ENCODE results near the gene ZYX. TPM values are rescaled to one million over a fixed set of nuclear protein-coding genes. Genes with fewer than 3 reads are reported as not detected.

Gene ZYX
- polyA plus RNA-seq, 4 donors, result 80.4 to 137 (median 93.0) TPM

- DNase-seq (ENCODE audit: low read depth in 4 of 4, low spot score in 3 of 4), result no peak
Measured at GRCh38 chr7:143362131-143363015, 18.8 kb upstream of the ZYX start, which contains the start of gene FAM131B. TSS of gene FAM131B (minus strand) at chr7:143362713. CDS start at chr7:143362603, 110 bp downstream.

GRCh38 chr7:143363016-143363937 is 17.9 kb upstream of the ZYX start:
- no peak for DNase-seq (ENCODE audit: low read depth in 4 of 4, low spot score in 3 of 4)

- no peak for DNase-seq (ENCODE audit: low read depth in 4 of 4, low spot score in 3 of 4)
Measured at GRCh38 chr7:143367972-143368371, 13.2 kb upstream of the ZYX start.

- DNase-seq (ENCODE audit: low read depth in 4 of 4, low spot score in 3 of 4), result no peak
Measured at GRCh38 chr7:143368387-143368786, 12.8 kb upstream of the ZYX start.

GRCh38 chr7:143369678-143370651 is 11.2 kb upstream of the ZYX start:
- DNase-seq (ENCODE audit: low read depth in 4 of 4, low spot score in 3 of 4), result no peak

- DNase-seq (ENCODE audit: low read depth in 4 of 4, low spot score in 3 of 4), result no peak
Measured at GRCh38 chr7:143372070-143372469, 9.1 kb upstream of the ZYX start.

- no peak for DNase-seq (ENCODE audit: low read depth in 4 of 4, low spot score in 3 of 4)
Measured at GRCh38 chr7:143373255-143373794, 7.8 kb upstream of the ZYX start.

- DNase-seq (ENCODE audit: low read depth in 4 of 4, low spot score in 3 of 4), result no peak
Measured at GRCh38 chr7:143374561-143374960, 6.6 kb upstream of the ZYX start.

GRCh38 chr7:143375298-143376034 is 5.7 kb upstream of the ZYX start:
- DNase-seq (ENCODE audit: low read depth in 4 of 4, low spot score in 3 of 4), result no peak

GRCh38 chr7:143376396-143376795 is 4.7 kb upstream of the ZYX start:
- no peak for DNase-seq (ENCODE audit: low read depth in 4 of 4, low spot score in 3 of 4)

GRCh38 chr7:143379611-143380259 is 1.4 kb upstream of the ZYX start:
- no peak for DNase-seq (ENCODE audit: low read depth in 4 of 4, low spot score in 3 of 4)

- DNase-seq (ENCODE audit: low read depth in 4 of 4, low spot score in 3 of 4), result peak; percentile 75 to 88 (median 82)
Measured at GRCh38 chr7:143380260-143380645, 892 bp upstream of the ZYX start.

GRCh38 chr7:143381427-143382125 is 431 bp downstream of the ZYX start:
- peak in 1 of 4 donors; percentile 56 for DNase-seq (ENCODE audit: low read depth in 4 of 4, low spot score in 3 of 4)

GRCh38 chr7:143382126-143382790 is 1.1 kb downstream of the ZYX start:
- DNase-seq (ENCODE audit: low read depth in 4 of 4, low spot score in 3 of 4), result no peak

- no peak for DNase-seq (ENCODE audit: low read depth in 4 of 4, low spot score in 3 of 4)
Measured at GRCh38 chr7:143382791-143383641, 1.9 kb downstream of the ZYX start.

- DNase-seq (ENCODE audit: low read depth in 4 of 4, low spot score in 3 of 4), result no peak
Measured at GRCh38 chr7:143383642-143383957, 2.5 kb downstream of the ZYX start.

GRCh38 chr7:143384148-143384547 is 3.0 kb downstream of the ZYX start:
- no peak for DNase-seq (ENCODE audit: low read depth in 4 of 4, low spot score in 3 of 4)
